PC-3 (cell line): ENCODE data around the gene DAB1. TPM values are rescaled to one million over a fixed set of nuclear protein-coding genes. Genes with fewer than 3 reads are reported as not detected.

Experiments
- ATAC-seq: fragments of 200-7000 bp; cut with Tn5 transposase; 2 replicates; pipeline ENCODE4 v1.9.1; 2020; ENCODE audit warnings: mild to moderate bottlenecking, moderate library complexity
- BruUV-seq: library from RNA; stranded (reverse); fragments of 400-500 nt; replicated peaks from 2 replicates; lab custom pipeline; 2021; lab: Mats Ljungman, UMichigan
- CTCF ChIA-PET: fragments of 300-600 bp; sonication (Branson Sonifier 250); formaldehyde crosslinking; loops from one replicate; lab custom pipeline; 2022; ENCODE audit warnings: antibody characterized with exemption; lab: Charles Lee
- POLR2A ChIA-PET: fragments of 300-600 bp; sonication (Branson Sonifier 250); formaldehyde crosslinking; loops from one replicate; lab custom pipeline; 2022; ENCODE audit warnings: antibody characterized with exemption; ENCODE audit not compliant: unreplicated experiment; lab: Charles Lee
- DNase-seq: peaks from one replicate; pipeline ENCODE4 v3.0.0-alpha.2; 2015
- H2AFZ ChIP-seq: fragments of 300-600 bp; sonication (generic); 2 replicates; pipeline ENCODE4 v1.6.0; 2016; ENCODE audit warnings: antibody characterized with exemption, low read length
- H3F3A ChIP-seq: fragments of 300-600 bp; sonication (generic); one replicate; pipeline ENCODE4 v1.6.0; 2017; ENCODE audit warnings: antibody characterized with exemption, low read length, control low read depth, mild to moderate bottlenecking; ENCODE audit not compliant: unreplicated experiment
- H3K27ac ChIP-seq: fragments of 300-600 bp; sonication (generic); 2 replicates; pipeline ENCODE4 v1.5.1; 2016; ENCODE audit warnings: mild to moderate bottlenecking, low read length
- H3K27me3 ChIP-seq: fragments of 300-600 bp; sonication (generic); 2 replicates; pipeline ENCODE4 v1.6.1; 2016; ENCODE audit warnings: low read length, mixed read lengths
- H3K36me3 ChIP-seq: fragments of 300-600 bp; sonication (generic); 2 replicates; pipeline ENCODE4 v1.6.1; 2016; ENCODE audit warnings: low read depth, mixed run types, low read length, mixed read lengths
- H3K4me1 ChIP-seq: fragments of 300-600 bp; sonication (generic); 2 replicates; pipeline ENCODE4 v1.5.1; 2016; ENCODE audit warnings: low read length; ENCODE audit not compliant: insufficient read depth
- H3K4me2 ChIP-seq: fragments of 300-600 bp; sonication (generic); 2 replicates; pipeline ENCODE4 v1.6.0; 2016; ENCODE audit warnings: low read length
- H3K4me3 ChIP-seq: fragments of 300-600 bp; sonication (generic); 2 replicates; pipeline ENCODE4 v1.5.1; 2016; ENCODE audit warnings: mild to moderate bottlenecking, low read length, mixed read lengths
- H3K79me2 ChIP-seq: fragments of 300-600 bp; sonication (generic); 2 replicates; pipeline ENCODE4 v1.6.1; 2017; ENCODE audit warnings: low read length, mixed read lengths
- H3K9ac ChIP-seq: fragments of 300-600 bp; sonication (generic); 2 replicates; pipeline ENCODE4 v1.6.0; 2016; ENCODE audit warnings: mild to moderate bottlenecking, low read length
- H3K9me2 ChIP-seq: fragments of 300-600 bp; sonication (generic); replicated peaks from 2 replicates; pipeline ENCODE4 v1.6.1; 2016; ENCODE audit warnings: mixed run types, low read length, mixed read lengths
- H3K9me3 ChIP-seq: fragments of 300-600 bp; sonication (generic); 2 replicates; pipeline ENCODE4 v1.6.1; 2016; ENCODE audit warnings: low read length, mixed read lengths
- H4K20me1 ChIP-seq: fragments of 300-600 bp; sonication (generic); 2 replicates; pipeline ENCODE4 v1.6.1; 2016; ENCODE audit warnings: low read length, mixed read lengths
- CTCF ChIP-seq: fragments of 300-600 bp; sonication (generic); conservative IDR thresholded peaks from 2 replicates; pipeline ENCODE4 v1.5.1; 2017; ENCODE audit warnings: antibody characterized with exemption, low read depth, mild to moderate bottlenecking, low read length
- EZH2 ChIP-seq: fragments of 300-600 bp; sonication (generic); IDR thresholded peaks from one replicate; pipeline ENCODE4 v1.6.1; 2017; ENCODE audit warnings: antibody characterized with exemption, mild to moderate bottlenecking, low read length; ENCODE audit not compliant: unreplicated experiment
- EZH2phosphoT487 ChIP-seq: fragments of 300-600 bp; sonication (generic); IDR thresholded peaks from 2 replicates; pipeline ENCODE4 v1.6.1; 2018; ENCODE audit warnings: mild to moderate bottlenecking, antibody characterized with exemption, low read length, borderline replicate concordance
- intact Hi-C: fragments of 100-400 bp; cut with micrococcal nuclease; formaldehyde crosslinking; loops from 2 replicates; pipeline ENCODE4 v1.9.0; 2023
- total RNA-seq: library from RNA; depleted of rRNA; stranded (reverse); fragments of >200 nt; gene quantifications from 2 replicates; pipeline ENCODE4 v1.2.3, GENCODE V29; 2014

The DAB1 gene
- total RNA-seq, 1 experiment from 2014 or later: not detected

DNA sequence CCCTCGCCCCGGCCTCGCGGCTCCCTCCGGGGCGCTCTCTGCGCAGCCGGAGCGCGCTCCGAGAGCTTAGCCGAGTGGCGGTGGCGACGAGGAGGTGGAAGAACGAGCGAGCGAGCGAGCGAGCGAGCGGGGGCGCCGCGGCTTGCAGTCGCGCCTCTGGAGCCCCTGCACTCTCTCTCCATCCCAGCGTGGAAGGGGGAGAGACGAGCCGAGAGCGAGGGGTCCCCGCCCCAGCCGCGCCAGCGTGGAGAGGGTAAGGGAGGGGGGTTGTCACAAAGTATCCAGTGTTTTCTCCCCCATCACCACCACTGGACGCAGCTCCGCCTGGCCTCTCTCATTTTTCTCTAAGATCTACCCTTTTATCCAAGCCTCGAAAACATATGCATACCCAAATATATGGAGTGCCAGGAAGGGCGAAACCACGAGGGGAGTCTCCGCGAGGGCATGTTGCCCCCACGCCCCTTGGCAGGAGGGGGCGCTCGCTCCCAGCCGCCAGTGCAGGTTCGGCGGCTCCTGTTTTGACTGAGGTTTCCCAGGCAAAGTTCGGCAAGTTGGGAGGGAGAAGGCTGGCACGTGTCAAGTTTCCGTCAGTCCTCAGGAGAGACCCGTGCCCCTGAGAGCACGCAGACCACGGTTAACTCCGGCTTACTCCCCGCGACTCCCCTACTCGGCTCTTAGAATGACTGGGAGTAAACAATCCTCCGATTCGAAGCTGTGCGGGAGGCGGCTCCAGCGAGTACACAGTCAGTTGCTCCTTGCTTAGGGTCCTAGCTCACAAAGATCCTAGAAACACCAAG lies 569 bp upstream of the DAB1 start:
- H3K4me1 ChIP-seq: no peaks in the 10 kb centered on the region
- no peak overlapping the region for H3K4me3 ChIP-seq
- no peak for TF ChIP-seq EZH2
- TF ChIP-seq CTCF: peak; percentile 6; the same call in 1 of the 2 replicates
- peak; percentile 23; the same call in 1 of the 2 replicates for TF ChIP-seq EZH2phosphoT487
- H3K4me2 ChIP-seq: no peak overlapping the region
- H3K9me3 ChIP-seq: no peaks in the 10 kb centered on the region
- intact Hi-C loops: no loop called here
- DNase-seq: no peak
- H4K20me1 ChIP-seq: no peaks in the 10 kb centered on the region
- POLR2A ChIA-PET: no interaction called here
- peaks cover 59% of the 10 kb centered on the region for H3K27me3 ChIP-seq
- no peaks in the 10 kb centered on the region for H3F3A ChIP-seq
- H2AFZ ChIP-seq: no peak overlapping the region
- H3K79me2 ChIP-seq: no peaks in the 10 kb centered on the region
- BruUV-seq: no TSS peak
- no peak overlapping the region for H3K9ac ChIP-seq
- CTCF ChIA-PET: no interaction called here
- no peaks in the 10 kb centered on the region for H3K9me2 ChIP-seq
- H3K36me3 ChIP-seq: no peaks in the 10 kb centered on the region
- H3K27ac ChIP-seq: no peak overlapping the region
- ATAC-seq: no peak

DNA sequence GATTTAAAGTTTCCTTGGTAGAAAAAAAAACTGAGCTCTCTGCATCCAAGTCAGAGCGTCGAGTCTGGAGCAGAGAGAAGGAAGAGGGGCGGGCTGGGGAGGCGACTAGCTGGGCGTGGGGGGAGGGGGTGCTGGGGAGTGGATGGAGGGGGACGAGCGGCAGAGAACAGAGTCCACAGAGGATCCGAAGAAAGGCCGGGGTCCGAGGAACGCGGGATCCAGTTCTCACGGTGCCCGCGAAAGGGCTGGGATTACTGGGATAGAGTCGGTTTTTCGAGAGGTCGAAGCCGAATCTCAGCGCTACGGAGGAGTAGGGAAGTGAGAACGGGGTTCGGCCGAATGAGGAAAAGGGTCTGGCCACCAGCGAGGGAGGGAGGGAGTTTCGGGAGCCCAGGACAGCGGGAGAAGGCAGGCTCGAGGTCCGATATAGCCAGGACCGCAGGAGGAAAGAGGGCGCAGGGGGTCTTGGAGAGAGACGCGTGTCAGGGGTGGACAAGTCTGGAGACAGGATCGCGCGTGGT lies 665 bp downstream of the DAB1 start:
- Histone ChIP-seq H3K4me2 (no peak overlapping the region), H2AFZ (no peak overlapping the region), H3K79me2 (no peaks in the 10 kb centered on the region), H3K27ac (no peak overlapping the region), H3K4me1 (no peaks in the 10 kb centered on the region), H3K9me3 (no peaks in the 10 kb centered on the region), H3F3A (no peaks in the 10 kb centered on the region), H3K27me3 (peaks cover 59% of the 10 kb centered on the region), H3K9me2 (no peaks in the 10 kb centered on the region), H4K20me1 (no peaks in the 10 kb centered on the region), H3K4me3 (no peak overlapping the region), H3K9ac (no peak overlapping the region), H3K36me3 (no peaks in the 10 kb centered on the region)
- ChIA-PET POLR2A (no interaction called here), CTCF (no interaction called here)
- intact Hi-C loops: no loop called here
- BruUV-seq: no TSS peak
- TF ChIP-seq EZH2 (no peak), EZH2phosphoT487 (no peak), CTCF (no peak)
- DNase-seq (no peak), ATAC-seq (no peak)
